Lower lobe of right lung (tissue), 2 donors: ENCODE measurements around the gene NT5C3B. TPM values are rescaled to one million over a fixed set of nuclear protein-coding genes. Genes with fewer than 3 reads are reported as not detected.

Experiments
- ATAC-seq, 2 donors: fragments of 200-7000 bp; cut with Tn5 transposase; one replicate each; pipeline ENCODE4 v1.9.1; 2020 to 2022; ENCODE audit warnings: mild to moderate bottlenecking in 2 of 2, moderate library complexity in 2 of 2
- DNase-seq: peaks from one replicate; pipeline ENCODE4 v3.0.0-alpha.2; 2020
- H3K27ac ChIP-seq: fragments of 200-600 bp; one replicate; pipeline ENCODE4 v1.8.0; 2022
- H3K27me3 ChIP-seq: fragments of 200-600 bp; one replicate; pipeline ENCODE4 v1.8.0; 2022; ENCODE audit warnings: low read depth
- H3K36me3 ChIP-seq: fragments of 200-600 bp; one replicate; pipeline ENCODE4 v1.8.0; 2022; ENCODE audit warnings: mild to moderate bottlenecking
- H3K4me1 ChIP-seq: fragments of 200-600 bp; one replicate; pipeline ENCODE4 v1.8.0; 2022
- H3K4me3 ChIP-seq: fragments of 200-600 bp; one replicate; pipeline ENCODE4 v1.8.0; 2022; ENCODE audit warnings: mild to moderate bottlenecking
- H3K9me3 ChIP-seq: fragments of 200-600 bp; one replicate; pipeline ENCODE4 v1.8.0; 2022
- intact Hi-C: fragments of 100-400 bp; cut with DNase I; formaldehyde crosslinking; loops from one replicate; pipeline ENCODE4 v1.11.0; 2022
- total RNA-seq: library from RNA; stranded (reverse); fragmentation: NEBNext Ultra II Directional; extraction: Animal tissue kit (Norgen Biotek cat#: 25700); gene quantifications from one replicate; pipeline ENCODE4 v1.2.1, GENCODE V29; 2021
- TF ChIP-seq, protein P1 (sequence below): fragments of 200-600 bp; IDR thresholded peaks from one replicate; pipeline ENCODE4 v1.8.0; 2022; ENCODE audit warnings: antibody characterized with exemption, mild to moderate bottlenecking
- donor health status: DM: no; HTN: yes; CAD: no; lungs with severe emphysema.

Gene NT5C3B
- total RNA-seq, 1 donor from 2014 or later: 32.0 TPM

DNA sequence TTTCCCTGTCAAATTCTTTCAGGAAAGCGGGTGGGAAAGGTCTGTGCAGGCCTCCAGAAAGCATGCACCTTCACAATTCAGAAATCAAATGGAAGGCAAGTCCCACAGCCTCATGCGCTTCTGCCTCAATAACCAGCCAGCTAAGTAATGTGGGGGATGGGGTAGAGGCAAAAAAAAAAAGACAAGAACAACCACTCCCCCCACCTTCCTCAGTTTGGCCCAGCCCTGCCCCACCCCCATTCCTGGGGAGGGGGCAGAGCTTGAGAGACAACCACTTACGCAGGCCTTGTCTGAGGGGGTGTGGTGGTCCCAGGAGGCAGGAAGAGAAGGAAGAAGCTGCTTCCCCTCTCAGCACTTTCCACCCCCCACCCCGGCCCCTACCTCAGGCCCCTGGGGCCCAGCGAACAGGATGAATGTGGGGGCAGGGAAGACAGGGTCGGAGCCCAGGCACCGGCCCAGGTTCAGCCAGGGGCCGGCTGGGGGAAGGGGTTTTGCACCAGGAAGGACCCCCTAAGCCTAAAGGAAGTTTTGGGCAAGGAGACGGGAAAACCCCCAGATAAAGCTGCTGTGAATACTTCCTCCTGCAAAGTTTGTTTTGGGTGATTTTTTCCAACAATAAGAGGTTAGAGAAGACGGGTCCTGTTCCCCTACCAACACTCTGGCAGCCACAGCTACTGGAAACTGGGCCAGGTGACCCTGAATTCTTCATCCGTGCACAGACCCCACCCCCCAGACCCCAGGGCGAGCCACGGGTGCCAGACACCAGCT is 50.8 kb downstream of the NT5C3B start:
- Histone ChIP-seq H3K27ac (peak overlapping the region; percentile 93), H3K4me1 (peaks cover 55% of the 10 kb centered on the region), H3K27me3 (no peaks in the 10 kb centered on the region), H3K9me3 (no peaks in the 10 kb centered on the region), H3K4me3 (peak overlapping the region; percentile 84), H3K36me3 (no peaks in the 10 kb centered on the region)
- DNase-seq (no peak), ATAC-seq (no peak)
- TF ChIP-seq, protein P1, sequence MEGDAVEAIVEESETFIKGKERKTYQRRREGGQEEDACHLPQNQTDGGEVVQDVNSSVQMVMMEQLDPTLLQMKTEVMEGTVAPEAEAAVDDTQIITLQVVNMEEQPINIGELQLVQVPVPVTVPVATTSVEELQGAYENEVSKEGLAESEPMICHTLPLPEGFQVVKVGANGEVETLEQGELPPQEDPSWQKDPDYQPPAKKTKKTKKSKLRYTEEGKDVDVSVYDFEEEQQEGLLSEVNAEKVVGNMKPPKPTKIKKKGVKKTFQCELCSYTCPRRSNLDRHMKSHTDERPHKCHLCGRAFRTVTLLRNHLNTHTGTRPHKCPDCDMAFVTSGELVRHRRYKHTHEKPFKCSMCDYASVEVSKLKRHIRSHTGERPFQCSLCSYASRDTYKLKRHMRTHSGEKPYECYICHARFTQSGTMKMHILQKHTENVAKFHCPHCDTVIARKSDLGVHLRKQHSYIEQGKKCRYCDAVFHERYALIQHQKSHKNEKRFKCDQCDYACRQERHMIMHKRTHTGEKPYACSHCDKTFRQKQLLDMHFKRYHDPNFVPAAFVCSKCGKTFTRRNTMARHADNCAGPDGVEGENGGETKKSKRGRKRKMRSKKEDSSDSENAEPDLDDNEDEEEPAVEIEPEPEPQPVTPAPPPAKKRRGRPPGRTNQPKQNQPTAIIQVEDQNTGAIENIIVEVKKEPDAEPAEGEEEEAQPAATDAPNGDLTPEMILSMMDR: no peak
- intact Hi-C loops: no loop called here

DNA sequence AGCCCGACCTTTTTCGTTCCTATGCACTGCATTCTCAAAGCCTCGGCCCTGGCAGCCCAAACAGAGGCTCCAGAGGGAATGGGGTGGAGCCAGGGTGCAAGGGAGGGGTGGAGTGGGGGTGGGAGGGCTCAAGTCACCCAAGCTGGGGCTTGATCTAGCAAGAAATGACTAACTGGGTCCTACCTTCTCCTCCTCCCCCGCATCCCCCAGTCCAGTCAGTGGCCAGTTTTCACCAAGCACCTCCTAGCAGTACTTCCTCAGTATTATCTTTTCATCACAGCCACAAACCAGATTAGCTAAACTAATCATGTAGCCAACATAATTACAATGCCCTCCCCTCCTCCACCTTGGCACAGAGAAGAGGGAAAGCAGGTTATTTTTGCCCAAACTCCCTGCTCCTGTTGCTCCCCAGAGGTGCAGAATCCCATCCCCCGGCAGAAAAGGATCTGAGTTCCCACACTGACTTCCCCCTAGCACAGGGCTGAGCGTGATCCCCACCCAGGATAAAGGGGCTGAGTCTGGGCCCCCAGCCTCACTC is 51.8 kb downstream of the NT5C3B start:
- ATAC-seq (peak in 1 of 2 donors; percentile 17), DNase-seq (no peak)
- Histone ChIP-seq H3K4me1 (peaks cover 64% of the 10 kb centered on the region), H3K27me3 (no peaks in the 10 kb centered on the region), H3K36me3 (no peaks in the 10 kb centered on the region), H3K9me3 (no peaks in the 10 kb centered on the region), H3K4me3 (peak overlapping the region; percentile 84), H3K27ac (peak overlapping the region; percentile 93)
- intact Hi-C loops: no loop called here
- TF ChIP-seq, protein P1: no peak

DNA sequence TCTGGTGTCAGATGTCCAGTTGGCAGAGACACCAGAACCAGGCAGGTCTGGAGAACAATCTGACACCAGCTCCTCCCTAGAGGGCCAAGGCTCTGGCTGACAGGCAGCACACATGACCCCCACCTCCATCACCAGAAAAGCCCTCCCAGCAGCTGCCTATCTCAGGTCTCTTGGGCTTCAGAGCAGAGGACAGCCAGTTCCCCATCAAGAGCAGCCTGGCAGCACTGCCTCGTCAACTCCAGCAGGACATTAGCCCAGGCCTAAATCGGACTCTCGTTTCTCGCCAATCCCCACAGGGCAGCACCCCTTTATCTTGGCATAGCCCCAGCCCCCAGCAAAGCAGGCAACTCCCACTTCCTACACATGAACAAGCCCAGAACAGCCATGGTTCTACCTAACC is 53.9 kb downstream of the NT5C3B start:
- intact Hi-C loops: no loop called here
- Histone ChIP-seq H3K27me3 (no peaks in the 10 kb centered on the region), H3K4me1 (peaks cover 74% of the 10 kb centered on the region), H3K36me3 (no peaks in the 10 kb centered on the region), H3K9me3 (no peaks in the 10 kb centered on the region), H3K4me3 (no peak overlapping the region), H3K27ac (peak overlapping the region; percentile 56)
- TF ChIP-seq, protein P1: no peak
- no peak for DNase-seq
- no peak for ATAC-seq

DNA sequence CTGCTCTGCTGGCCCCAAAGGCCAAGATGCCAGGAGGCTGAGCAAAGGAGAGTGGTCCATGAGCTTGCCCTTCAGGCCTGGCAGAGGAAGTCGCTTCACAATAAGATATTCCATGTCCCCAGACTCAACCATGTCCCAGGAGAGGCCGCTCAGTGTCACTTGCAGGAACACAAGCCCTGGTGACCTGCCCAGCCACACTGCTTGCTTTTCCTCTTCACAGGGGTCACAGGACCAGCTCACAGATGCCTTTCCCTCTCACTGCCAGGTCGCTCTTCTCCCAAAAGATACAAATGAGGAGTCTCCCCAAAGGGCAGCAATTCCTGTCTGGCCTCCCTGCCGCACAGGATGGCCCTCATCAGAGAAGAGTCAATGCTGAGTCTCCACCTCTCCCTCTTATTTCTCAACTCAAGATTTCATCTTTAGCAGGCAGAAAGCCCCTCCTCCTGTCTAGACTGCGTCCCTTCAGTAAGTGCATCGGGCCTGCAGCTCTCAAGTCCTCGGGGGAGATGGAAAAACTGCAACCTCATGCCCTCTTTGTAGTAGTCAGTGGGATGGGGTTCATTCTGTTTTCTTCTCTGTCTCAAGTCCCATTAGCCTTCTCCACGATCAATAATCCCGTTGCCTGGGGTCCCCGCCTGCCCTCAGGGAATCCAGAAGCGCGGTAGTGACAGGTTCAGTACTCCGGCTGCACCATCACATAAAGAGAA is 54.5 kb downstream of the NT5C3B start:
- TF ChIP-seq, protein P1: no peak
- Histone ChIP-seq H3K27me3 (no peaks in the 10 kb centered on the region), H3K4me3 (no peak overlapping the region), H3K27ac (peak overlapping the region; percentile 56), H3K4me1 (peaks cover 80% of the 10 kb centered on the region), H3K9me3 (no peaks in the 10 kb centered on the region), H3K36me3 (no peaks in the 10 kb centered on the region)
- DNase-seq (no peak), ATAC-seq (no peak)
- intact Hi-C loops: no loop called here

- Histone ChIP-seq H3K4me1 (peaks cover 91% of the 10 kb centered on the region), H3K27ac (no peak overlapping the region), H3K9me3 (no peaks in the 10 kb centered on the region), H3K36me3 (no peaks in the 10 kb centered on the region), H3K4me3 (no peak overlapping the region), H3K27me3 (no peaks in the 10 kb centered on the region)
- intact Hi-C loops: no loop called here
- ATAC-seq (no peak), DNase-seq (no peak)
- TF ChIP-seq, protein P1: no peak
Measured at GRCh38 chr17:41779954-41780353, 56.1 kb downstream of the NT5C3B start.
